K562 (cell line): ENCODE data around the gene SFSWAP. TPM values are rescaled to one million over a fixed set of nuclear protein-coding genes. Genes with fewer than 3 reads are reported as not detected.
"Not testable (repeated sequence)": the region's sequence is repeated elsewhere in the genome, so short reads cannot be mapped to it uniquely, and the experiment has no call there.

Source experiments
- ATAC-seq: fragments of 200-7000 bp; cut with Tn5 transposase; 3 replicates; pipeline ENCODE4 v1.9.1; 2020; ENCODE audit warnings: moderate library complexity
- BruUV-seq: library from RNA; stranded (reverse); fragments of 400-500 nt; replicated peaks from 2 replicates; lab custom pipeline; 2021; lab: Mats Ljungman, UMichigan
- CTCF ChIA-PET: fragments of 300-600 bp; formaldehyde crosslinking; extraction: SDS; loops from one replicate; lab custom pipeline; 2021; ENCODE audit warnings: low intra/inter-chr PET ratio; lab: Yijun Ruan, JAX
- POLR2A ChIA-PET: fragments of 300-600, 350-650 bp; sonication (Branson Sonifier 250); formaldehyde crosslinking; extraction: SDS; loops from one replicate; lab custom pipeline; 2021; ENCODE audit warnings: antibody characterized with exemption, inconsistent platforms; lab: Yijun Ruan, JAX
- DNase-seq, 4 experiments: peaks; one replicate each; pipeline versions ENCODE4 v3.0.0 to v3.0.0-alpha.2; 2011 to 2018; ENCODE audit warnings: low spot score in 3 of 4, mixed read lengths in 3 of 4; ENCODE audit errors: extremely low read depth in 1 of 4
- FAIRE-seq: peaks from 2 replicates; lab custom pipeline; 2011; peaks lifted over from hg19 to GRCh38; lab: Jason Lieb, UNC
- H2AFZ ChIP-seq: 2 replicates; pipeline ENCODE4 v1.6.0; 2011; ENCODE audit warnings: low read depth, low read length, control low read depth, inconsistent platforms
- H3K27ac ChIP-seq: fragments of 200-600 bp; 3 replicates; pipeline ENCODE4 v1.8.0; 2011; ENCODE audit warnings: low read depth, mild to moderate bottlenecking, control low read depth, inconsistent platforms, low read length, moderate library complexity, mixed read lengths; ENCODE audit errors: extremely low read depth
- H3K27me3 ChIP-seq, 2 experiments: fragments of 300-600 bp in 1 of 2; 2 replicates in 1 of 2; 3 replicates in 1 of 2; pipeline versions ENCODE4 v1.6.0 to v1.8.0; 2011; ENCODE audit warnings: inconsistent platforms in 2 of 2, low read length in 2 of 2, mild to moderate bottlenecking in 1 of 2, mixed read lengths in 1 of 2, moderate library complexity in 1 of 2; ENCODE audit not compliant: control insufficient read depth in 2 of 2, insufficient read depth in 2 of 2
- H3K36me3 ChIP-seq: fragments of 300-600 bp; 3 replicates; pipeline ENCODE4 v1.8.0; 2011; ENCODE audit warnings: mild to moderate bottlenecking, low read length, inconsistent platforms; ENCODE audit not compliant: control insufficient read depth, insufficient read depth
- H3K4me1 ChIP-seq, 2 experiments: fragments of 200-600 bp in 1 of 2; replicated peaks in 1 of 2; 2 replicates in 1 of 2; 3 replicates in 1 of 2; pipeline versions ENCODE4 v1.5.1 to v1.8.0; 2011; ENCODE audit warnings: inconsistent platforms in 2 of 2, low read length in 2 of 2, mild to moderate bottlenecking in 1 of 2, mixed read lengths in 1 of 2, moderate library complexity in 1 of 2; ENCODE audit not compliant: control insufficient read depth in 2 of 2, insufficient read depth in 2 of 2
- H3K4me2 ChIP-seq: 2 replicates; pipeline ENCODE4 v1.6.1; 2011; ENCODE audit warnings: low read length, control low read depth, inconsistent platforms, mixed read lengths; ENCODE audit not compliant: insufficient read depth
- H3K4me3 ChIP-seq: fragments of 200-600 bp; sonication (generic), shearing (Covaris generic); 2 replicates; pipeline ENCODE4 v1.5.1; 2016; ENCODE audit warnings: control low read depth, inconsistent platforms
- H3K79me2 ChIP-seq: fragments of 200-600 bp; 3 replicates; pipeline ENCODE4 v1.8.0; 2011; ENCODE audit warnings: low read length, inconsistent platforms; ENCODE audit not compliant: control insufficient read depth, insufficient read depth
- H3K9ac ChIP-seq, 2 experiments: 2 replicates each; pipeline versions ENCODE4 v1.6.0 to v1.6.1; 2011; ENCODE audit warnings: low read depth in 2 of 2, low read length in 2 of 2, control low read depth in 1 of 2, inconsistent platforms in 1 of 2, mild to moderate bottlenecking in 1 of 2, mixed read lengths in 1 of 2; ENCODE audit not compliant: insufficient read depth in 1 of 2
- H3K9me1 ChIP-seq: one replicate; pipeline ENCODE4 v1.6.0; 2011; ENCODE audit warnings: inconsistent platforms, mild to moderate bottlenecking, low read length, moderate library complexity; ENCODE audit not compliant: control insufficient read depth, insufficient read depth
- H3K9me3 ChIP-seq: replicated peaks from 2 replicates; pipeline ENCODE4 v1.5.1; 2011; ENCODE audit warnings: low read depth, low read length, inconsistent platforms; ENCODE audit not compliant: control insufficient read depth, insufficient read depth
- H4K20me1 ChIP-seq: replicated peaks from 2 replicates; pipeline ENCODE4 v1.6.1; 2011; ENCODE audit warnings: low read length, inconsistent platforms, mixed read lengths; ENCODE audit not compliant: control insufficient read depth, insufficient read depth
- WGBS: fragments of 100-300 bp; shearing (Covaris generic); methylation state at CpG from one replicate; pipeline ENCODE4 v1.1.6; 2016; ENCODE audit warnings: low coverage, mixed read lengths; ENCODE audit not compliant: insufficient coverage; ENCODE audit errors: missing lambda C conversion rate; 5-methylcytosine and 5-hydroxymethylcytosine counted together
- in situ Hi-C: fragments of 300-500 bp; cut with MboI; formaldehyde crosslinking; loops from 4 replicates; pipeline ENCODE4 v1.15.0; 2018; ENCODE audit warnings: inconsistent platforms, mixed read lengths
- intact Hi-C: fragments of 100-400 bp; cut with micrococcal nuclease; formaldehyde crosslinking; loops from 2 replicates; pipeline ENCODE4 v1.14.2; 2022
- polyA plus RNA-seq, 8 experiments: library from polyadenylated mRNA; depleted of rRNA in 4 of 8; stranded (reverse) in 5 of 8; unstranded in 3 of 8; fragments of >200 nt; fragmentation: Nextera tagmentation in 2 of 8; fragmentation: Illumina TruSeq in 1 of 8; extraction: Ambion mirVana in 2 of 8; extraction: Trizol in 1 of 8; gene quantifications; 2 replicates each; pipeline versions ENCODE4 v1.2.1 to v1.2.3, GENCODE V29; 2011 to 2014; ENCODE audit warnings: inconsistent platforms in 1 of 8, missing spikeins in 1 of 8
- total RNA-seq, 7 experiments: library from RNA; depleted of rRNA in 6 of 7; stranded (reverse); fragments of >200 nt in 6 of 7; fragmentation: Illumina TruSeq in 2 of 7; extraction: Trizol in 2 of 7; gene quantifications; 2 replicates each; pipeline versions ENCODE4 v1.2.1 to v1.2.3, GENCODE V29; 2011 to 2021; ENCODE audit warnings: low replicate concordance in 1 of 7

The SFSWAP gene
- total and polyA plus RNA-seq, 9 of the 15 experiments (the other 6 are each of a cell fraction or from before 2014, with no cell fraction given) = 2.4 to 60.4 (median 32.6) TPM

GRCh38 chr12:131661170-131661985, 49.5 kb upstream of the SFSWAP start:
- DNase-seq, CTCF ChIA-PET, H3K9ac ChIP-seq, H3K4me3 ChIP-seq, H3K79me2 ChIP-seq, POLR2A ChIA-PET, H2AFZ ChIP-seq, intact Hi-C loops, H3K9me1 ChIP-seq, H3K36me3 ChIP-seq, H3K27me3 ChIP-seq, BruUV-seq, H3K4me2 ChIP-seq, H4K20me1 ChIP-seq, H3K4me1 ChIP-seq, in situ Hi-C loops, H3K27ac ChIP-seq, H3K9me3 ChIP-seq, ATAC-seq, FAIRE-seq: not testable (repeated sequence)
- 60% methylated on average over 1 of the region's 78 CpGs for WGBS

- H3K27me3 ChIP-seq, DNase-seq, in situ Hi-C loops, H3K9me3 ChIP-seq, H4K20me1 ChIP-seq, FAIRE-seq, H3K4me1 ChIP-seq, H2AFZ ChIP-seq, BruUV-seq, H3K4me3 ChIP-seq, H3K9ac ChIP-seq, H3K36me3 ChIP-seq, POLR2A ChIA-PET, H3K9me1 ChIP-seq, CTCF ChIA-PET, H3K79me2 ChIP-seq, intact Hi-C loops, H3K4me2 ChIP-seq, ATAC-seq, H3K27ac ChIP-seq: not testable (repeated sequence)
- no CpG with 5 or more reads among the region's 28 CpGs for WGBS
Measured at GRCh38 chr12:131661986-131662288, 49.0 kb upstream of the SFSWAP start.

- H3K9me3 ChIP-seq, H2AFZ ChIP-seq, FAIRE-seq, CTCF ChIA-PET, H3K79me2 ChIP-seq, H3K9me1 ChIP-seq, H3K36me3 ChIP-seq, H3K4me1 ChIP-seq, in situ Hi-C loops, intact Hi-C loops, H3K27me3 ChIP-seq, H3K27ac ChIP-seq, POLR2A ChIA-PET, ATAC-seq, H3K4me3 ChIP-seq, H4K20me1 ChIP-seq, H3K9ac ChIP-seq, BruUV-seq, DNase-seq, H3K4me2 ChIP-seq: not testable (repeated sequence)
- WGBS = 22% methylated on average over 10 of the region's 10 CpGs
Measured at GRCh38 chr12:131662346-131662745, 48.5 kb upstream of the SFSWAP start.

- H3K9me1 ChIP-seq, H3K27ac ChIP-seq, H3K4me1 ChIP-seq, H3K9ac ChIP-seq, H2AFZ ChIP-seq, FAIRE-seq, H3K27me3 ChIP-seq, POLR2A ChIA-PET, DNase-seq, BruUV-seq, H3K4me3 ChIP-seq, H3K4me2 ChIP-seq, CTCF ChIA-PET, intact Hi-C loops, ATAC-seq, H4K20me1 ChIP-seq, H3K36me3 ChIP-seq, H3K79me2 ChIP-seq, H3K9me3 ChIP-seq: not testable (repeated sequence)
- in situ Hi-C loops = loop anchor here (5.0 kb wide), 1 partner anchor 368 kb away; no protein-coding TSS in a partner anchor
- 13% methylated on average over 7 of the region's 17 CpGs for WGBS
Measured at GRCh38 chr12:131665666-131666065, 45.2 kb upstream of the SFSWAP start.
